Thyroid gland (tissue), 4 donors: Measurements from ENCODE around the gene CCM2. TPM values are rescaled to one million over a fixed set of nuclear protein-coding genes. Genes with fewer than 3 reads are reported as not detected.
"Not testable (repeated sequence)": the region's sequence is repeated elsewhere in the genome, so short reads cannot be mapped to it uniquely, and the experiment has no call there.

ENCODE experiments used
- DNase-seq, 2 donors: peaks; one replicate each; pipeline ENCODE4 v3.0.0-alpha.2; 2019
- H3K27ac ChIP-seq, 3 donors: fragments of 200-600 bp; sonication (generic); 1 replicate in 2 of 3; 2 replicates in 1 of 3; pipeline ENCODE4 v1.5.1; 2016 to 2019; ENCODE audit warnings: mild to moderate bottlenecking in 1 of 3, moderate library complexity in 1 of 3
- H3K27me3 ChIP-seq: fragments of 200-600 bp; sonication (generic); one replicate; pipeline ENCODE4 v1.5.1; 2019
- H3K36me3 ChIP-seq, 2 donors: fragments of 200-600 bp; sonication (generic); one replicate each; pipeline ENCODE4 v1.5.1; 2016 to 2019
- H3K4me1 ChIP-seq, 2 donors: fragments of 200-600 bp; sonication (generic); one replicate each; pipeline ENCODE4 v1.5.1; 2017 to 2019
- H3K4me3 ChIP-seq, 3 donors: fragments of 200-600 bp; sonication (generic); replicated peaks in 1 of 3; 1 replicate in 2 of 3; 2 replicates in 1 of 3; pipeline ENCODE4 v1.5.1; 2016; ENCODE audit warnings: mild to moderate bottlenecking in 1 of 3
- H3K9me3 ChIP-seq: fragments of 200-600 bp; sonication (generic); one replicate; pipeline ENCODE4 v1.5.1; 2017
- CTCF ChIP-seq, 6 experiments: fragments of 200-600 bp in 3 of 6; fragments of 450-650 bp in 3 of 6; sonication (generic) in 3 of 6; IDR thresholded peaks; one replicate each; pipeline ENCODE4 v1.5.1; 2016 to 2019; ENCODE audit warnings: antibody characterized with exemption in 6 of 6, mild to moderate bottlenecking in 2 of 6, inconsistent platforms in 1 of 6, moderate library complexity in 1 of 6
- POLR2A ChIP-seq, 2 donors: fragments of 450-650 bp; IDR thresholded peaks; one replicate each; pipeline ENCODE4 v1.6.1; 2017; ENCODE audit warnings: antibody characterized with exemption in 2 of 2, mild to moderate bottlenecking in 2 of 2, moderate library complexity in 1 of 2
- WGBS, 2 donors: methylation state at CpG; one replicate each; pipeline ENCODE4 v1.1.5; 2017; 5-methylcytosine and 5-hydroxymethylcytosine counted together
- intact Hi-C: fragments of 100-400 bp; cut with DNase I; formaldehyde crosslinking; loops from one replicate; pipeline ENCODE4 v1.15.1; 2023
- total RNA-seq, 4 donors: library from RNA; depleted of rRNA; stranded (reverse); fragments of >200 nt; gene quantifications; one replicate each; pipeline ENCODE4 v1.2.3, GENCODE V29; 2016

The CCM2 gene
- total RNA-seq, 4 donors from 2014 or later: 19.4 to 29.2 (median 24.3) TPM

GRCh38 chr7:45024126-45024744, 24.2 kb downstream of the CCM2 start:
- Histone ChIP-seq H3K36me3 (no peaks in the 10 kb centered on the region), H3K4me1 (no peaks in the 10 kb centered on the region), H3K27me3 (no peaks in the 10 kb centered on the region), H3K9me3 (no peaks in the 10 kb centered on the region), H3K27ac (no peak overlapping the region), H3K4me3 (no peak overlapping the region)
- intact Hi-C loops: no loop called here
- no peak for DNase-seq
- 95 to 97% methylated on average over 2 of the region's 2 CpGs for WGBS, 2 donors
- TF ChIP-seq POLR2A (IDR thresholded peaks at IDR 0.05) (no peak), CTCF (IDR thresholded peaks at IDR 0.05) (no peak)

GRCh38 chr7:45025473-45025872, 25.5 kb downstream of the CCM2 start:
- H3K27ac ChIP-seq, H3K4me1 ChIP-seq, H3K4me3 ChIP-seq, intact Hi-C loops, H3K36me3 ChIP-seq, H3K9me3 ChIP-seq, H3K27me3 ChIP-seq, DNase-seq: not testable (repeated sequence)
- WGBS, 2 donors: 95% methylated on average over 12 of the region's 12 CpGs

GRCh38 chr7:45026013-45026412, 26.0 kb downstream of the CCM2 start:
- no peak for DNase-seq
- H3K27me3 ChIP-seq: no peaks in the 10 kb centered on the region
- 88 to 93% methylated on average over 1 of the region's 1 CpG for WGBS, 2 donors
- intact Hi-C loops: no loop called here
- no peaks in the 10 kb centered on the region for H3K9me3 ChIP-seq
- no peak overlapping the region for H3K4me3 ChIP-seq
- no peak overlapping the region for H3K27ac ChIP-seq
- H3K36me3 ChIP-seq: no peaks in the 10 kb centered on the region
- no peaks in the 10 kb centered on the region for H3K4me1 ChIP-seq
- TF ChIP-seq CTCF (IDR thresholded peaks at IDR 0.05): no peak
- no peak for TF ChIP-seq POLR2A (IDR thresholded peaks at IDR 0.05)

GRCh38 chr7:45026984-45027773, 27.2 kb downstream of the CCM2 start:
- intact Hi-C loops: no loop called here
- no peaks in the 10 kb centered on the region for H3K36me3 ChIP-seq
- H3K27ac ChIP-seq: no peak overlapping the region
- H3K9me3 ChIP-seq: no peaks in the 10 kb centered on the region
- H3K4me3 ChIP-seq: no peak overlapping the region
- H3K27me3 ChIP-seq: no peaks in the 10 kb centered on the region
- TF ChIP-seq POLR2A (IDR thresholded peaks at IDR 0.05) (no peak), CTCF (IDR thresholded peaks at IDR 0.05) (no peak)
- H3K4me1 ChIP-seq: no peaks in the 10 kb centered on the region
- 91 to 97% methylated on average over 6 to 10 of the region's 10 CpGs for WGBS, 2 donors
- DNase-seq: no peak

GRCh38 chr7:45027774-45028114, 27.7 kb downstream of the CCM2 start:
- no peak overlapping the region for H3K4me3 ChIP-seq
- no peak for DNase-seq

More at GRCh38 chr7:45027774-45028114, 27.7 kb downstream of the CCM2 start:
- Histone ChIP-seq H3K27ac (no peak overlapping the region), H3K36me3 (no peaks in the 10 kb centered on the region), H3K27me3 (no peaks in the 10 kb centered on the region), H3K9me3 (no peaks in the 10 kb centered on the region), H3K4me1 (no peaks in the 10 kb centered on the region)
- 88 to 91% methylated on average over 4 of the region's 4 CpGs for WGBS, 2 donors
- intact Hi-C loops: no loop called here
- TF ChIP-seq POLR2A (IDR thresholded peaks at IDR 0.05) (no peak), CTCF (IDR thresholded peaks at IDR 0.05) (no peak)
